ENCODE results near the gene FER. TPM values are rescaled to one million over a fixed set of nuclear protein-coding genes. Genes with fewer than 3 reads are reported as not detected.

FER gene
- total RNA-seq, 1 experiment from 2014 or later = 16.4 TPM

- intact Hi-C loops (cut with micrococcal nuclease; ENCODE audit: unreplicated experiment) = no loop called here
- ChIA-PET CTCF (no interaction called here), POLR2A (ENCODE audit: low non-redundant PET) (no interaction called here)
- Histone ChIP-seq H3K4me1 (ENCODE audit: insufficient read depth, low read length, poor library complexity, severe bottlenecking) (no peaks in the 10 kb centered on the region), H3K4me3 (ENCODE audit: low read depth, low read length, poor library complexity, severe bottlenecking) (no peak overlapping the region), H3K27ac (ENCODE audit: low read depth, low read length, poor library complexity, severe bottlenecking) (no peak overlapping the region), H3K27me3 (replicated peaks; ENCODE audit: insufficient read depth, low read depth, low read length, poor library complexity) (no peaks in the 10 kb centered on the region), H3K9me3 (ENCODE audit: low read depth, low read length, poor library complexity, severe bottlenecking) (no peaks in the 10 kb centered on the region), H3K36me3 (ENCODE audit: insufficient read depth, low read length, poor library complexity, severe bottlenecking) (no peaks in the 10 kb centered on the region)
- TF ChIP-seq EZH2 (IDR thresholded peaks at IDR 0.05; ENCODE audit: borderline replicate concordance, low read depth, low read length, poor library complexity, severe bottlenecking) = no peak
- TF ChIP-seq, protein P1, sequence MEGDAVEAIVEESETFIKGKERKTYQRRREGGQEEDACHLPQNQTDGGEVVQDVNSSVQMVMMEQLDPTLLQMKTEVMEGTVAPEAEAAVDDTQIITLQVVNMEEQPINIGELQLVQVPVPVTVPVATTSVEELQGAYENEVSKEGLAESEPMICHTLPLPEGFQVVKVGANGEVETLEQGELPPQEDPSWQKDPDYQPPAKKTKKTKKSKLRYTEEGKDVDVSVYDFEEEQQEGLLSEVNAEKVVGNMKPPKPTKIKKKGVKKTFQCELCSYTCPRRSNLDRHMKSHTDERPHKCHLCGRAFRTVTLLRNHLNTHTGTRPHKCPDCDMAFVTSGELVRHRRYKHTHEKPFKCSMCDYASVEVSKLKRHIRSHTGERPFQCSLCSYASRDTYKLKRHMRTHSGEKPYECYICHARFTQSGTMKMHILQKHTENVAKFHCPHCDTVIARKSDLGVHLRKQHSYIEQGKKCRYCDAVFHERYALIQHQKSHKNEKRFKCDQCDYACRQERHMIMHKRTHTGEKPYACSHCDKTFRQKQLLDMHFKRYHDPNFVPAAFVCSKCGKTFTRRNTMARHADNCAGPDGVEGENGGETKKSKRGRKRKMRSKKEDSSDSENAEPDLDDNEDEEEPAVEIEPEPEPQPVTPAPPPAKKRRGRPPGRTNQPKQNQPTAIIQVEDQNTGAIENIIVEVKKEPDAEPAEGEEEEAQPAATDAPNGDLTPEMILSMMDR (conservative IDR thresholded peaks at IDR 0.05; ENCODE audit: low read depth, low read length) = no peak
- no TSS peak for BruUV-seq (replicated peaks)
- DNase-seq (ENCODE audit: low spot score) = no peak
These were observed 333.2 kb downstream of the FER start for GRCh38 chr5:109080896-109081295.

- no peak overlapping the region for H3K27ac ChIP-seq (ENCODE audit: low read depth, low read length, poor library complexity, severe bottlenecking)
- no peak overlapping the region for H3K4me3 ChIP-seq (ENCODE audit: low read depth, low read length, poor library complexity, severe bottlenecking)
- no peaks in the 10 kb centered on the region for H3K27me3 ChIP-seq (replicated peaks; ENCODE audit: insufficient read depth, low read depth, low read length, poor library complexity)
- intact Hi-C loops (cut with micrococcal nuclease; ENCODE audit: unreplicated experiment) = no loop called here
- DNase-seq (ENCODE audit: low spot score) = no peak
- no TSS peak for BruUV-seq (replicated peaks)
- no peaks in the 10 kb centered on the region for H3K4me1 ChIP-seq (ENCODE audit: insufficient read depth, low read length, poor library complexity, severe bottlenecking)
- no peak for TF ChIP-seq EZH2 (IDR thresholded peaks at IDR 0.05; ENCODE audit: borderline replicate concordance, low read depth, low read length, poor library complexity, severe bottlenecking)
- TF ChIP-seq, protein P1 (conservative IDR thresholded peaks at IDR 0.05; ENCODE audit: low read depth, low read length) = no peak
- CTCF ChIA-PET = no interaction called here
- no peaks in the 10 kb centered on the region for H3K36me3 ChIP-seq (ENCODE audit: insufficient read depth, low read length, poor library complexity, severe bottlenecking)
- no peaks in the 10 kb centered on the region for H3K9me3 ChIP-seq (ENCODE audit: low read depth, low read length, poor library complexity, severe bottlenecking)
- POLR2A ChIA-PET (ENCODE audit: low non-redundant PET) = no interaction called here
These were observed 336.2 kb downstream of the FER start for GRCh38 chr5:109083937-109084336.

DNA sequence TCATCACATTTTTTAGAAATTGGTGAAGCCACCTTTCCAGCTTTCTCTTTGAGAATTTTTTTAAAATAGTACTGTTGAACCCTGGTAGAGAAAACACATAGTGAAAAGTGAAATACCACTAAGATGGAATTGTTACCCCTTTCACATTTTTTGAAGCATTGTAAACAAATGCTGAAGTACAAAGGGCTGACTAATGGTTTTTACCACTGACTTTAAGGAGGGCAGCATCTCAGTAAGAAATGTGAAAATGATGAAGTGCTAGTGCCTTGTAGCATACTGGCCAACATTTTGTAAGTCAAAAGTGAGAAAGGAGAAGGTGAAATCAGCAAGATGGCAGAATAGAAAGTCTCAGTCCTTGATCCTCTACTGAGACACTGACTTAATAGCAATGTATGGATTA, 341.5 kb downstream of the FER start:
- no peaks in the 10 kb centered on the region for H3K27me3 ChIP-seq (replicated peaks; ENCODE audit: insufficient read depth, low read depth, low read length, poor library complexity)
- ChIA-PET CTCF (no interaction called here), POLR2A (ENCODE audit: low non-redundant PET) (no interaction called here)
- H3K9me3 ChIP-seq (ENCODE audit: low read depth, low read length, poor library complexity, severe bottlenecking) = no peaks in the 10 kb centered on the region
- H3K4me3 ChIP-seq (ENCODE audit: low read depth, low read length, poor library complexity, severe bottlenecking) = no peak overlapping the region
- TF ChIP-seq, protein P1 (conservative IDR thresholded peaks at IDR 0.05; ENCODE audit: low read depth, low read length) = no peak
- TF ChIP-seq EZH2 (IDR thresholded peaks at IDR 0.05; ENCODE audit: borderline replicate concordance, low read depth, low read length, poor library complexity, severe bottlenecking) = no peak
- no TSS peak for BruUV-seq (replicated peaks)
- H3K4me1 ChIP-seq (ENCODE audit: insufficient read depth, low read length, poor library complexity, severe bottlenecking) = no peaks in the 10 kb centered on the region
- DNase-seq (ENCODE audit: low spot score) = no peak
- no peak overlapping the region for H3K27ac ChIP-seq (ENCODE audit: low read depth, low read length, poor library complexity, severe bottlenecking)
- H3K36me3 ChIP-seq (ENCODE audit: insufficient read depth, low read length, poor library complexity, severe bottlenecking) = no peaks in the 10 kb centered on the region
- intact Hi-C loops (cut with micrococcal nuclease; ENCODE audit: unreplicated experiment) = no loop called here

Data from A673 (cell line).